IPS-NIHi11 (cell line): Measurements from ENCODE around the gene SFI1.

Experiments used
- DNase-seq: peaks from one replicate; pipeline ENCODE4 v3.0.0; 2012; ENCODE audit warnings: mixed read lengths, low spot score

The SFI1 gene

DNA sequence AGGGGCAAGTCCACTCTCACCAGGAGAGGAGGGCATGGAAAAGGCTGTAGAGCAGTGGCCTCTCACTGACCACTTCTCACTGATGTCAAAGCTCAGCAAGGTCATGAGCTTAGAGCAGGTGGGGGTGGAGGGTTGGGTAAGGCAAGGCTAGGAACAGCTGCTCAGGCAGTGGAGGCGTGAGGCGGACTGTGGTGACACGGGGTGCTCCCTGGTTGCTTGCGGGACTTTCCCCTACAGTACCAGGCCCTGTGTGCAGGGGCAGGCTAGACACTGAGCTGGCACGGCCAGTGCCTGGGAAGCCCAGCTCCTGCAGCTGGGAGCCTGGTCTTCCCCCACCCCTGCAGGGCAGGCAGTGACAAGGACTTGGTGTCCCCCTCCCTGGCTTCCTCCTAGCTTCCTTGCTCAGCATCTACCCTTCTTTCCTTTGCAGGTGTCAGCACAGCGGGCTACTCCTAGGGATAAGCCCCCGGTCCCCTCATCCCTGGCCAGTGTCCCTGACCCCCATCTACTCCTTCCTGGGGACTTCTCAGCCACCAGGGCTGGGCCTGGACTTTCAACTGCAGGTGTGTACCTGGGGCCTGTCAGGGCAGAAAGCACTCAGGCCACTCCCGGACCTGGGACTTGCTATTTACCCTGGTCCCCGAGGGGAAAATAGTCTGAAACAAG, 120.1 kb downstream of the SFI1 start:
- no peak for DNase-seq

DNA sequence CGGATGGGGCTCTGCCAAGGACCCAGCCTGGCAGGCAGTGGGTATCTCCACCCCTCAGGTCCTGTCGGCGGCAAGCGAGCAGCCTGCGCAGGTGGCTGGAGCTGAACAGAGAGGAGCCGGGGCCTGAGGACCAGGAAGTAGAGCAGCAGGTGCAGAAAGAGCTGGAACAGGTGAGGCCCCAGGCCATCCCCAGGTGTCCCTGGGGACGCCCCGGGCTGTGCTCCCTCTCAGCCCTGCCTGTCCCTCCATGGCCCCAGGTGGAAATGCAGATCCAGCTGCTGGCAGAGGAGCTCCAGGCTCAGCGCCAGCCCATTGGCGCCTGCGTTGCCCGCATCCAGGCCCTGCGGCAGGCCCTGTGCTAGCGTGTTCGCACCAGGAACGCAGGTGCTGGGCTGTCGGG, 121.7 kb downstream of the SFI1 start:
- DNase-seq: no peak

DNA sequence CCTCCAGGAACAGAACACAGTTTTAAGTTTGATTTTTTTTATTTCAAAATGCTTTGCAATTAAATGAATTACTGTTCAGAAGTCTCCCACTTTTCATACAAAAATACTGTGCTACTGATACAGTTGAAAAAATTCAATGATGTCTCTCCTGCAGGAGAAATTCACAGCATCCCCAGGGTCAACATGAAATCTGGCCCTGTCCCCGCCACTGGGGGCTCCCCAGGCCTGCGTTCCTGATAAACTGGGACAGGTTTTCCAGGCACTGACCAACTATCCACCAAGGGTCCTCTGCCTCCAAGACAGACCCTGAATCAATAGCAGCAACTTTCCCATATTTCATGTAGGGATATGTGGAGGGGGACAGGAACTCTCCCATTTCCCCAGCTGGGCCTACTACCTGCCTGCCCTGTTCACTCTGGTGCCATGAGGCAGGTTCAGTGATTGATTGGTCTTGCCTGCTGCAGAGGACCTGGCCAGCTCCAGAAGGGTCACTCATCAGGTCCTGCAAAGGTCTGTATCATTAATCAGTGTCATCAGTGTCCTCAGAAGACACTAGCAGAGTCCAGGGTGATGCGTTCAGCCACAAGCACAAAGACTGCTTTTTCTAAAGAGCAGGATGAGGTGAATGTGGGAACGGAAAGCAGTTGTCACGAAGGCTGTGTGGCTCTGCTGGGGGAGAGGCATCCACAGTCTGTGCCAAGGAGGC, 122.3 kb downstream of the SFI1 start:
- DNase-seq: no peak

DNA sequence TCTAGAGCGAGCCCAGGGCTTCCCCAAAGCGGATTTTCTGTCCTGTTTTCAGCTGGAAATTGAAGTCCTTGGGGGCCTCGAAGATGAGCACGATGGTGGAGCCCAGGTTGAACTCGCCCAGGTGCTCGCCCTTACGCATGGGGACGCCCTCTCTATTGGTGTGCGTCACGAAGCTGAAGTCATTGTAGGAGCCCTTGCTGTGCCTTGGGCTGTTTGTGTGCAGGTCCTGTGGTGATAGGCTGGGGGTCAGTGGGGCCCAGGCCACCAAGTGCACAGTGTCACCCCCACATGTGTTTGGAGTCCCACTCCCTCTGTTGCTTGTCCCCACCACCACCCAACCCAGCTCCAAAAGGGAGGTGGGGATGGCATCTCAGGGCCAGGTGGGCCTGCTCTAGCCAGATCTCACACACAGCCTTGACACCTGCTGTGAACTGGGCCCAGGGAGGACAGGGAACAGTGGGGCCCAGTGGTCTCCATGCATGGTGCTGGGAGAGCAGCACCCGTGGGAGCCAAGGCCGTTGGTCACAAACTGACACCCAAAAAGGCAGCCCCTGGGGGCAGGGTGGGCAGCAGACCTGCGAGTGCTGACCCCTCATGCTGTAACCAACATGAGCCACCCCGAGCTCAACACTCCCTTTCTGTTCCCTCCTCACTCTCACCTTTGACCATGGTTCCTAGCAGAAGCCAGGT, 123.4 kb downstream of the SFI1 start:
- no peak for DNase-seq

DNA sequence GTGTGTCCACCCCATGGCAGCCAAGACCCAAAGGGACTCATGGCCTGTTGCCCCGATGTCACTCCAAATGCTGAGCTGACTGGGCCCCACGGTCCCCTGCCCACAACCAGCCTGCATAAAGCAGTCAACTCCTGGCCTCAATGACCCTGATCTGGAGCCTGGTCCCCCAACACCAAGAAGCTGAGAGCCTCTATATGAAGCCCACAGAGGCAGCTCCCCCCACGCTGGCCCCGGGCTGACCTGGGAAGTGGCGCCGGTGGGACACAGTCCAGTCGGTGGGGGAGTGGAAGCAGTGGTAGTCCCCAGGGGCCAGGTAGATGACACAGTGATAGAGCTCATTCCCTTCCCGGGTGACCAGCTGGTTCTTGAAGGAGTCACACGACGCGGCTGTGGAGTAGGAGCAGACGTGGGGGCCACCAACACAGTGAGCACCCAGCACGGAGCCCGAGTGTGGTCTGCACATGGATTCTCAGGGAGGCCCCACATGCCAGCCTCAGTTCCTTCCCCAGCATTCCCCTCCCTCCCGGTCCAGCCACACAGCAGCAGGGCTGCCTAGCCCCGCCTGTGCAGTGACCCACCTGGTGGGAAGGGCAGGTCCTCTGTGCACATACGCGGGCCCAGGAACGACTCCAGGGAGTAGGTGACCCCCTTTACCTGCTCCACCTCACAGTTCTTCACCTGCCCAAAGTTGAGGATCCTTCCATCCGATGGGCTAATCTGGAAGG, 124.6 kb downstream of the SFI1 start:
- DNase-seq: no peak

DNA sequence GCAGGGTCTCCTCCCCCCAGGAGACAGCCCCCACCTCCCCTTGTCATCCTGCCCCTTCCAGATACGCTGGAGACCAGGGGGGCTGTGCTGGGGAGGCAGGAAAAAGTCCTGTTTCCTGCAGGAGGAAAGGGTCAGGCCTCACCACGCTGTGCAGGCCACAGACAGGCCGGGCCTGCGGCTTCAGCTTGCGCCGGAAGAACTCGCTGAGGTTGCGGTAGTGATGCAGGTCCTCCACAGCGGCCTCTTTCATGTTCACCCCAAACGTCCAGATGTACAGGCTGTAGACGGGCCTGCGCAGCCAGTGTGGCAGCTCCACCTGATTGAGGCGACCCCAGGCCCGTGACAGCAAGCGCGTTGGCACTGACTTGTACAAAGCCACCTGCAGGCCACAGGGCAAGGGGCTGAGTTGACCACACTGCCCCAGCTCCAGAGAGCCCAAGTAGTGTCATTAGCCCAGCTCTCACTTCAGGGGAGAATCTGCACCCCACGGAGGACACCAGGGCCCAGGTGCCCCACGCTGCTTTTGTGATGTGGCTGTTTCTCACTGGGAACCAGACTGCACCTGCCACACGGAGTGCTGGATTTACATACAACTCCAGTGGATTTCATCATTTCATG, 125.3 kb downstream of the SFI1 start:
- no peak for DNase-seq

DNA sequence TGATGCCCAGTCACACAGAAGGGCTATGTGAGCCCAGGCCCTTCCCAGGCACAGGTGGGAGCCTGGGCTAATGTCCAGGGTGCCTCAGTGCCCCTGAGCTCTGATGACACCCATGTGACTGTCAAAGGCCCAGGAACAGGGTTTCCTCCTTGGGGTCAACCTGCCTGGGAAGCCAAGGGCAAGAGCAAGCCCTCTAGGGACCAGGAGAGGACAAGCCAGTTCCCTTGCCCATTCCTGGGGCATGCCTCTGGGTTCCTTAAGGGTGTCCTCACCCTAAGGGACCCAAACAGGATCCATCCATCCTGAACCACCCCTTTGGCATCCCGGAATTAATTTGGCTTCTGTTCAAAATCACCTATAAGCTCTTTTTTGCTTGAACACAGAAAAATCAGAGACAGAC, 126.6 kb downstream of the SFI1 start:
- DNase-seq: no peak

DNA sequence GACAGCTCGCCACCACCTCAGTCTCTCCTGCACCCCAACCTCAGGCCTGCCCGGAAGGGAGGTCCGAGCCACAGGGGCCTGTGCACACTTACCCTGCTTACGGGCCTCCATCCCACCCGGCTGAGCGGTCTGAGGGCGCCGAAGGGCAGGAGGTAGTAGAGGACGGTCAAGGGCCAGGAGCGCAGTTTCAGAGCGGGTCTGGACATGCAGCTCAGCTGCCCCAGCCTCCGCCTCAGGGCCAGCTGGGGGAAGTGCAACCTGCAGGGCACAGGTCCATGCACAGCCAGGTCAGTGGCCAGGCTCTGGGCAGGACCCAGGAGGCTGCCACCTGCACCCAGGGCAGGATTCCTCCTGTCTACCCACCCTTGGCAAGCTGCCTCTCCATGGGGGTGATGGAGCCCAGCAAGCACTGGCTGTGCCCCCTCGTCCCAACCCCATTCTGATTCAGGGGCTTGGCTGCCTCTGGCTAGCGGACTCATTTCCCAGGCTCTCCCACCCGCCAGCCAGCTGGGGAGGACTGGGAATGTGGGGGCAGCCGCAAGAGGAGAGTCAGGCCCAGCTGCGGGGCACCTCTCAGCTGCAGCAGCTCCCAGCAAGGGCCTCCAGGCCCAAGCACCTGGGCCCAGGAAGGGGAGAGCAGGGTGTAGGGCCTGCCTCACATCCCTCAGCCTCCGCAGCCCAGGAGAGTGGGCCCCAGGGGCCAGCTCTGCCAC, 127.4 kb downstream of the SFI1 start:
- no peak for DNase-seq

DNA sequence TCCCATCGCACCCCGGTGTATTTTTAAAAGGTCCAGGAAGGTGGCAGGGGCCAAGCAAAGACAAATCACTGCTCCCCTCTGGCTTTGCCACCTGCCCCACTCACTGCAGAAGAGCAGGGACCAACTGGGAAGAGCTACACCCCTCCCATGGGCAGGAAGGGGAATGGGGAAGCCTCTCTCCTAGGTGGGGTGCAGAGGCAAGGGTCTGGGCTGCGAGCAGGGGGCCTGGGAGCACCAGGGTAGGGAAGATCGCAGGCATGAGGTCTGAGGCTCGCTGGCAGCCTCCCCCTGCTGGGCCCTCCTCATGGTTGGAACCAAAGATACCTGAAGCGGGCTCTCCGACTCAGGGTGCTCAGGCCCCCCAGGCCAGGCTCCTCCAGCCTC, 128.9 kb downstream of the SFI1 start:
- no peak for DNase-seq

DNA sequence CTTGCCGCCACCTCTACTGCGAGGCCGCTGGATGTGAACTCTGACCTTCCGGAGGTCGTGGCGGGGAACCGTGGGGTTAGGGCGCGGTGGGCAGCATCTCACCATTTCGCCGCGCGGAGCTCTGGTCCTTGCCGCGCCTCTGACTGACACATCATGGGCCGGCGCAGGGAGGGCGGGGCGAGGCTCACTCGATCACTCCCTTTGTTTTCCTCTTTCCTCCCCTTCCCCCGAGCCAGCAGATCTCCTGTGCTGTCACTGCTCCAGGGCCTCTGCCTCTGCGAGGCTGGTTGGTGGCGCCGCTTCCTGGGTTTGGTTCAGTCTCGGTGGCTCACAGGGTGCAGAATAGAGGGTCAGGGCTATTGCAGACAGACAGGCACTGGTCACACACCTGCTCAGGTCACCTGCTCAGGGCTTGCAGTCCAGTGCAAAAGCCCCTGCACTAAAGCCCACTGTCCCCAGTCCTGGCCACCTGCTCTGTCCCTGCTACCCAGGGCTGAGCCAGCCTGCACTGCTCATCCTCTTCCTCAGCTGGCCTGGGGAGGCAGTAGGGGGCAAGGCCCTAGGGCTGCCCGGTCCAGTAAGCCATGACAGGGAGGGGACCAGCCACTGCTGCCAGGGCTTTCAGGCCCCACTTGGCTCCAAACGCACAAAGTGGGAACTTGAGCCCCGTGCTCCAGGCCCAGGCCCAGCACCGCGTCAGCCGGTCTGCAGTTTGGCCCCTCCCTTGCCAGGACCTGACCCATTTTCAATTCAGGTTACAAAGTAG, 129.5 kb downstream of the SFI1 start:
- peak; percentile 86 for DNase-seq

DNA sequence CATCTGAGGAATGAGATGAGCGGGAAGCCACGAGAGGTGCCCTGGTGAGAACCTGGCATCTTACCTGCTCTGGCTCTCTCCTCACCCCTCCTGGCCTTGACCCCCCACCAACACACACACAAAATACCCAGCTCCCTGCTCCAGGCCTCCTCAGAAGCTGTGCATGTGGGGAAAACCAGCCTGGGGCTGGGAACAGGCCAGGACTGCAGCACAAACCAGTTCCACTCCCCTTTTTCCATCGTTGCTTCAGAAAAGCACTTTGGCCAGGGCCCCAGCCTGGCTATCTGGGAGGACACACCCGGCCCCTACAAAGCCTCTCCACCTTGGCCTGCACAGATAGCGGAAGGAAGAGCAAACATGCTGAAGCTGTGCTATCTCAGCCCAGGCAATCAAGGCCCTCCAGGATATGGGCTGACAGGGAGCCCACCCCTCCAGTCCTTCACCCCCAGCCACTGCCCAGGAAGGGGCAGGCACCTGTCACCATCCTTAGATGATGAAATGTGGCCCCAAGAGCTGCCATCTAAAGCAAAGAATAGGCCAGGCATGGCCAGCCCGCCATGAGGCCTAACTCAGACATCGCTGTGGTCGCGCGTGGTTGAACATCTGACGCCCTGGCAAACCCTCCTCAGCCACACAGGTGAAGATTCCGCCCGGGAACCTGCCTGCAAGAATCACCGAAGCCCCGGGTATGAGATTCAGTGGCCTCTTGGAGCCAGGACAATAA, 130.3 kb downstream of the SFI1 start:
- DNase-seq: no peak

DNA sequence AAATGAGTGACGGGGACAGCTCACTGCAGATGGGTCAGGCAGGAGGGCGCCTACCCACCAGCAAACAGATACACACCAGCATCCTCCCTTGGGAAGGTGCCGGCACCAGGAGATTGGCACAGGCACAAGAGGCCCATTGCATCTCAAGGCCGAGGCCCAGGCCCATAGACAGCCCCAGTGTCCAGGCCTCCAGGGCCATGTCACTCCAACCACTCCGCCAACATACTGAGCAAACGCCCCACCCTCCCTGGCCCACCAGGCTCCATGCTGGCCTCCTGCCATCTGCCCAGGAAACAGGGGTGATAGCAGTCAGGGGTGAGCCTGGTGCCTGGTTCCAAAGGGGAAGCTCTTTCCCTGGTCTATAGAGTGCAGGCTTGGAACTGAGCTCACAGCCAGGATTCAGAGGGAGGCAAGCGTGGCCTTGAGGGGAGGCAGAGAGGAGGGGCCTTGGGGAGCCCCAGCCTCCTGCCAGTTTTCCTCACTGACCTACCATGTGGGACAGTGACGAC, 130.9 kb downstream of the SFI1 start:
- no peak for DNase-seq

DNA sequence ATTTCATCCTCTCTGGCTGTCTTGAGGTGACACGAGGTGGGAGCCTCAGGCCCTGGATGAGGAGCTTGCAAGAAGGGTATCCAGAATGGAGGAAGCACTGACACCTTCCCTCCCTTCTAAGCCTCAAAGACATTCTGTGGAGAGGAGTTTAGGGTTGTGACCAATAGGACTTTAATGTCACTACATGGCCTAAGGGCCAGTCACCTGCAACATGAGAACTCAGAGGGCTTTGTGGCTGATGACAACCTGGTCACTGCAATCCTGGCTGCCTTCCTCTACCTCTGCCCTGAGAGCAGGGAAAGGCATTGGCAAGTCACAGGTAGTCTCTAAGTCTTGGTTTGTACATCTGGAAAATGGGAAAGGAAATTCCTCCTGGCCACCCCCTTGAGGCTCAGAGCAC, 132.0 kb downstream of the SFI1 start:
- DNase-seq: no peak

DNA sequence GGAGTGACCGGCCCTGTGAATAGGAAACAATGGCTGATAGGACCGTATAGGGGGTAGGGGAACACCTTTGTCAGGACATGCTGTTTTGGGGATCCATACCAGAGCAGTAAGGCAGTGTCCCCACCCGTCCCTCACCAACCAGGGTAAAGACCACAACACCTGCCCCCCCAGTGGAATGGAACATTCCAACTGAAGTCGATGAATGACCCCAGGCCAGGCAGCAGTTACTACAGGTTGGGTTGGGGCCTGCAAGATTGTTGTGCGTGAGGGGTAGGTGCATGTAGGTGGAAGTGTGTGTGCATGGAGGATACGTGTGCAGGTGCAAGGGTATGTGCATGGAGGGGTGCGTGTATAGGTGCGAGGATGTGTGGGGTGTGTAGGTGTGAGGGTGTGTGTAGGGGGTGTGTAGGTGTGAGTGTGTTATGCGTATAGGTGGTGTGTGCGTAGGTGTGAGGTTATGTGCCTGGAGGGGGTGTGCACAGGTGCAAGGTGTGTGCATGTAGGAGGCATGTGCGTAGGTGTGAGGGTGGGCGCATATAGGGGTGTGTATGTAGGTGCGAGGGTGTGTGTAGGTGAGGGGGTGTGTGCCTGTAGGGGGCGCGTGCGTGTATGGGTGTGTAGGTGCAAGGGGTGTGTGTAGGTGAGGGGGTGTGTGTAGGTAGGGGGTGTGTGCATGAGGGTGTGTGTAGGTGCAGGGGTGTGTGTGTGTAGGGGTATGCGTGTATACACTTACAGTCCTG, 132.8 kb downstream of the SFI1 start:
- DNase-seq: no peak

DNA sequence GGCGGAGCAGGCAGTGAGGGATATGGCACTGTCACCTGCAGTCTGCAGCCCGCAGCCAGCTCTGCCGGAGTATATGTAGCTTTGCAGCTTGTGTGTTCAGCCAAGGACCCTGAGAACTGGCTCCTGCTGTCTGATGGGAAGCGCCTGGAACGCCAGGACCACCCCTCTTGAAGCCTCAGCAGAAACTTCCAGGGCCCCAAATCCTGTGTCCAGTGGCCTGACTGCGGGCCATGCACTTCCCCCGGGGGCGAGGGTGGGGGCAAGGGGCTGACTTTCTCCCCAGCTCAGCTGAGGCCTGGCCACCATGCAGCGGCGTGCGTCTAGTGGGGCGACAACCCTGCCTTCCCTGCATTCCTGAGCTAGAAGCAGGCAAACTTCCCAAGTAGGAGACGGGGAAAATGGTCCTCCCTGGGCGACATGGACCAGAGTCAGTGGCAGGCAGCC, 133.4 kb downstream of the SFI1 start:
- DNase-seq: no peak

DNA sequence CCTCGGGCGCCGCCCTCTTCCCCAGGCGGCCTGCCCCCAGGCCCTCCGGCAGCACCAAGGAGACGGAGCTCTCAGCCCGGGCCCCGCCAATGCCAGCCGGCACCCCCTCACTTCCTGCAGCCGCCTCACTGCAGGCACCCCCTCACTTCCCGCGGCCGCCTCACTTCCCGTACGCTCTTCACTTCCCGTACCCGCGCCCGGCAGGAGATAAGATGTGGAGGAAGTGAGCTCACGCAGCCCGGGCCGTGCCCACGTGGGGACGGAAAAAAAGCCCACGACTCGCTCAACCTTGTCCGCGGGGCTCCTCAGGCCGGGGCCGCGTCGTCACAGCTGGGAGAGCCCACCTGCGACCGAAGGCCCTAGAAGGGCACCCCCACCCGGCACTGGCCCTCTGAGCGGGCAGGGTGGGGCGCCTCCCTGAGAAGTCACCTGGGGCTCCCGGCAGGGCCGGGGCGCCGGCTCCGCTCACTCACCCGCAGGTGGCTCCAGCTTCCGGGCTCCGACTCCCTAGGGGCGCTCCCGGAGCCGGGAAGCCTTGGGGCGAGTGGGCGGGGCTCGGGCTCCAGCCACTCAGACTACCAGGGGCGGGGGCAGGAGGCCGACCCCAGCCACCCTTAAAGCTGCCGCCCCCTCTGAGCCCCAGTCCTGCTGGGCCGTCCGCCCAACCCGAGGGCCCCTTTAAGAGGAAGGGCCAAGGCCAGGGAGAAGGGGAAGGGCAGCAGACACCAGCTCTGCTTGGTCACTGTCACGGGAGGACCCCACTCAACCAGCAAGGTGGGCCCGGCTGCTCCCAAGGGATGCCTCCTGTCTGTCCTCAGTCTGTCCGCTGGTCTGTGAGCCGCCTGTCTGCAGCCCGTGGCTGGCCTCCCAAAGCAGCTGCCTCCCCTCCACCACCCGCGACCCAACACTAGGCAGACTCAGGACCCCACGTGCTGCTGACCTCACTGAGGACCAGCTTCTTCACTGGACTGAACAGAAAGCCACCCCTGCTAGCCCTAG, 134.3 kb downstream of the SFI1 start:
- peak; percentile 95 for DNase-seq

DNA sequence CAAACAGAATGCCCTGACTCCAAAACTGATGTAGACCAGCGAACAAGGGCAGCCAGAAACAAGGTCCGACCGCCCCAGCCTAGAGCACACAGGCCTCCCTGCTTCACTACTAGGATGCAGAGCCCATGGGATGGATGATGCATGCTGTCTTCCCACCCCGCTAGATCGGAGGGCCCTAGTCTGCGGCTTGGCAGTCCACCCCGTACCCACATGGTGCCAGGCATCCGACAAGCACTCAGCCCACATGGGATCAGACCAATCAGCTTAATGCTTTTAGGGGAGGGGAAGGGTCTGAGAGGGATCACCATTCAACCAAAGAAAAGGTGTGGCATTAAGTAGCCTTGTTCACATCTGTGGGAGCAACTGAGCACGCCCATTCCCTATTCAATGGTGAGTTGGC, 135.1 kb downstream of the SFI1 start:
- no peak for DNase-seq
